Peyer's patch (tissue), 4 donors: ENCODE data around the gene PSMD10. TPM values are rescaled to one million over a fixed set of nuclear protein-coding genes. Genes with fewer than 3 reads are reported as not detected.

ENCODE experiments used
- DNase-seq, 3 donors: peaks; one replicate each; pipeline ENCODE4 v3.0.0-alpha.2; 2017 to 2019
- H3K27ac ChIP-seq, 4 donors: fragments of 200-600 bp; sonication (generic); one replicate each; pipeline ENCODE4 v1.5.1; 2016 to 2019
- H3K27me3 ChIP-seq, 2 donors: fragments of 200-600 bp; sonication (generic); one replicate each; pipeline ENCODE4 v1.5.1; 2019
- H3K36me3 ChIP-seq, 3 donors: fragments of 200-600 bp; sonication (generic); one replicate each; pipeline ENCODE4 v1.5.1; 2016 to 2019
- H3K4me1 ChIP-seq, 4 donors: fragments of 200-600 bp; sonication (generic); one replicate each; pipeline ENCODE4 v1.5.1; 2016 to 2019
- H3K4me3 ChIP-seq, 4 donors: fragments of 200-600 bp; sonication (generic); 1 replicate in 3 of 4; 2 replicates in 1 of 4; pipeline ENCODE4 v1.5.1; 2016 to 2019; ENCODE audit warnings: mild to moderate bottlenecking in 1 of 4
- H3K9me3 ChIP-seq, 4 donors: fragments of 200-600 bp; sonication (generic); one replicate each; pipeline ENCODE4 v1.5.1; 2016 to 2019; ENCODE audit warnings: mild to moderate bottlenecking in 1 of 4
- CTCF ChIP-seq, 6 experiments: fragments of 450-650 bp in 4 of 6; fragments of 200-600 bp in 2 of 6; sonication (generic) in 1 of 6; IDR thresholded peaks; one replicate each; pipeline ENCODE4 v1.5.1; 2017 to 2019; ENCODE audit warnings: antibody characterized with exemption in 6 of 6, mild to moderate bottlenecking in 3 of 6, moderate library complexity in 1 of 6
- POLR2A ChIP-seq, 2 donors: fragments of 450-650 bp; IDR thresholded peaks; one replicate each; pipeline ENCODE4 v1.5.1; 2017; ENCODE audit warnings: antibody characterized with exemption in 2 of 2, mild to moderate bottlenecking in 2 of 2, moderate library complexity in 2 of 2
- total RNA-seq, 4 donors: library from RNA; depleted of rRNA; stranded (reverse); fragments of >200 nt; gene quantifications; one replicate each; pipeline ENCODE4 v1.1.0, GENCODE V29; 2016

Gene PSMD10
- total RNA-seq, 4 donors from 2014 or later: 18.9 to 38.0 (median 35.2) TPM

GRCh38 chrX:108131471-108131870, 40.1 kb upstream of the PSMD10 start:
- Histone ChIP-seq H3K27ac (no peak overlapping the region), H3K36me3 (no peaks in the 10 kb centered on the region), H3K4me3 (no peak overlapping the region), H3K9me3 (no peaks in the 10 kb centered on the region), H3K4me1 (no peaks in the 10 kb centered on the region), H3K27me3 (no peaks in the 10 kb centered on the region)
- no peak for DNase-seq
- no peak for TF ChIP-seq POLR2A (IDR thresholded peaks at IDR 0.05)
- TF ChIP-seq CTCF (IDR thresholded peaks at IDR 0.05): no peak

- no peak overlapping the region for H3K4me3 ChIP-seq
- H3K4me1 ChIP-seq: no peaks in the 10 kb centered on the region
- H3K27me3 ChIP-seq: no peaks in the 10 kb centered on the region
- TF ChIP-seq CTCF (IDR thresholded peaks at IDR 0.05) (no peak), POLR2A (IDR thresholded peaks at IDR 0.05) (no peak)
- no peak overlapping the region for H3K27ac ChIP-seq
- H3K36me3 ChIP-seq: no peaks in the 10 kb centered on the region
- no peak for DNase-seq
- no peaks in the 10 kb centered on the region for H3K9me3 ChIP-seq
These were observed 39.5 kb upstream of the PSMD10 start for GRCh38 chrX:108130889-108131288.

- no peaks in the 10 kb centered on the region for H3K36me3 ChIP-seq
- no peaks in the 10 kb centered on the region for H3K27me3 ChIP-seq
- no peak overlapping the region for H3K27ac ChIP-seq
- TF ChIP-seq CTCF (IDR thresholded peaks at IDR 0.05) (no peak), POLR2A (IDR thresholded peaks at IDR 0.05) (no peak)
- no peak overlapping the region for H3K4me3 ChIP-seq
- no peak for DNase-seq
- H3K4me1 ChIP-seq: no peaks in the 10 kb centered on the region
- no peaks in the 10 kb centered on the region for H3K9me3 ChIP-seq
These were observed 35.8 kb upstream of the PSMD10 start for GRCh38 chrX:108127152-108127551.

- no peaks in the 10 kb centered on the region for H3K27me3 ChIP-seq
- DNase-seq: no peak
- TF ChIP-seq POLR2A (IDR thresholded peaks at IDR 0.05) (no peak), CTCF (IDR thresholded peaks at IDR 0.05) (no peak)
These were observed 35.3 kb upstream of the PSMD10 start for GRCh38 chrX:108126661-108127060.

GRCh38 chrX:108123591-108124366, 32.4 kb upstream of the PSMD10 start:
- no peak for DNase-seq
- H3K4me3 ChIP-seq: no peak overlapping the region
- TF ChIP-seq CTCF (IDR thresholded peaks at IDR 0.05) (no peak), POLR2A (IDR thresholded peaks at IDR 0.05) (no peak)
- H3K4me1 ChIP-seq: no peaks in the 10 kb centered on the region
- H3K9me3 ChIP-seq: no peaks in the 10 kb centered on the region
- no peaks in the 10 kb centered on the region for H3K27me3 ChIP-seq
- no peak overlapping the region for H3K27ac ChIP-seq
- no peaks in the 10 kb centered on the region for H3K36me3 ChIP-seq

More at GRCh38 chrX:108126661-108127060, 35.3 kb upstream of the PSMD10 start:
- no peaks in the 10 kb centered on the region for H3K9me3 ChIP-seq
- H3K4me1 ChIP-seq: no peaks in the 10 kb centered on the region
- no peak overlapping the region for H3K27ac ChIP-seq
- H3K4me3 ChIP-seq: no peak overlapping the region
- no peaks in the 10 kb centered on the region for H3K36me3 ChIP-seq
